CD4-positive, alpha-beta T cell treated with Interleukin-15 for 4 hours (primary cell): ENCODE results near the gene CROCC2.

Source experiments
- DNase-seq: peaks from one replicate; pipeline ENCODE4 v3.0.0-alpha.2; 2020; ENCODE audit warnings: low spot score

Gene CROCC2

GRCh38 chr2:240905176-240905781 lies 857 bp upstream of the CROCC2 start:
- no peak for DNase-seq

- no peak for DNase-seq
Measured at GRCh38 chr2:240906911-240907590, 915 bp downstream of the CROCC2 start.

- no peak for DNase-seq
Measured at GRCh38 chr2:240909216-240909974, 3.3 kb downstream of the CROCC2 start.

- DNase-seq, result no peak
Measured at GRCh38 chr2:240911641-240912265, 5.6 kb downstream of the CROCC2 start.

GRCh38 chr2:240912878-240913809 lies 7.0 kb downstream of the CROCC2 start:
- no peak for DNase-seq

GRCh38 chr2:240913810-240914644 lies 7.9 kb downstream of the CROCC2 start:
- DNase-seq, result peak; percentile 50

- no peak for DNase-seq
Measured at GRCh38 chr2:240914645-240915525, 8.7 kb downstream of the CROCC2 start.

- DNase-seq, result no peak
Measured at GRCh38 chr2:240915526-240916341, 9.6 kb downstream of the CROCC2 start.

- DNase-seq, result no peak
Measured at GRCh38 chr2:240916571-240917008, 10.5 kb downstream of the CROCC2 start.

- DNase-seq, result no peak
Measured at GRCh38 chr2:240917009-240917683, 11.0 kb downstream of the CROCC2 start.

- DNase-seq, result no peak
Measured at GRCh38 chr2:240917684-240918257, 11.6 kb downstream of the CROCC2 start.

- no peak for DNase-seq
Measured at GRCh38 chr2:240918258-240919091, 12.3 kb downstream of the CROCC2 start.

GRCh38 chr2:240919161-240919781 lies 13.1 kb downstream of the CROCC2 start:
- DNase-seq, result no peak

- no peak for DNase-seq
Measured at GRCh38 chr2:240919786-240920782, 13.9 kb downstream of the CROCC2 start.

GRCh38 chr2:240920783-240921231 lies 14.7 kb downstream of the CROCC2 start:
- no peak for DNase-seq
